DMS153 treated with DMSO at 0.1 percent for 48 hours (cell line): ENCODE data around the gene TBX3.
A peak's percentile ranks its signal among the peaks of the same experiment; 100 is the strongest.

Experiments used
- DNase-seq: peaks from one replicate; lab custom pipeline; 2025; ENCODE audit not compliant: unreplicated experiment; lab: John Stamatoyannopoulos, UW

TBX3 gene

DNA sequence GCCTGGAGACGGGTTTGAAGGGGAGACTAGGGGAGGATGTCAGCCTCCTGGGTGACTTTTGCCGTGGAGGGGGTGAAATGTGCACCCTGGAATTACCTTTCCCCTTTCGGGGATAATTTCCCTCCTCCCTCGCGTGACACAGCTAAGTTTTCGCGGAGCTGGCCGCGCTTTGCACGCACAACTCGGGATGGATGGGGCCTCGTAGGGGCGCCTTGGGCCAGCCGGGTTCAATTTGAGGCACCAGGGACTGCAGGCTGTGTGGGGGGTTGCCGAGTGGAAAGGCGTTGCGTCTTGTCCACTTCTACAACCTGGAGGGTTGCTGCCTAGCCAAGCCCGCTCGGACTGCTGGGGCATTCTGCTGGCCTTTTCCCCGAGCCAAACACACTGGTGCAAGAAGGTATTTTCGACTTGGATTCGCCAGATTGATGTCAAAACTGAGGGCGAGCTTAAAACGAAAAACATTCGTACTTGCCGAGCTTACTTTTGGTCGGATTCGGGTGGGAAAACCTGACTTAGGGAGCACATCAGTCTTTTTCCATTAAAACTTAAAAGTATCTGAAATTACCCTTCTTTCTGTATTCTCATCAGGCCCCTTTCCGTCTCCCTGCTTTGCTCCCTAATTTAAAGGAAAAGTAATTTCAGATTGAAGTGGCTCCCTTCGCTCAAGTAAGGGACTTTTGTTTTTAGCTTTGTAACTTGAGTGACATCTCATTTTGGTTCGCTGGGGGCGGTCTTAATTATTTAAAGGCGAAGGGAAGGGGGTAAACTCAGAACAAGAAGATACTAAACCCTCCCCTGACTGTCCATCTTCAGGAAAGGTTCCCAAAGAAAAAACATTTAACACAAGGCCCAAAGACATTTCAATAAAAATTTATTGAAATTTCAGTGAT is 14.3 kb downstream of the TBX3 start:
- no peak for DNase-seq

DNA sequence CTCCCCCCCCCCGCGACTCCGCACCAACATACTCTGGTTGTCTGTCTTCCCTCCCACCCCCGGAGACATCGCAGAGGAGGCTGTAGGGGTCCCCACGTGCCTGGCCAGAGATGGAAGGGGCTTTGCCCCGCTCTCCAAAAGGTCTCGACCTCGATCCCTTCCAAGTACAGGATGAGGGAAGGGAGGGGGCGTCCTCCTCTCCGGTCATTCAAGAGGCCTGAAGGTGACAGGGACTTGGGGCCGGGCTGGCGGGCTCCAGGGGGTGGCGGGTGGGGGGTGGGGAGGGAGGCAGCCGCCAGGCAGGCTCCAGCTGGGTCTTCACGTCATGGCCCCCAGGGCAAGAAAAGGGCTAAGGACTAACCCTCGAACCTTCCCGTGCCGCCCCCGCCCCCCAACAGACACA is 15.1 kb downstream of the TBX3 start:
- no peak for DNase-seq

DNA sequence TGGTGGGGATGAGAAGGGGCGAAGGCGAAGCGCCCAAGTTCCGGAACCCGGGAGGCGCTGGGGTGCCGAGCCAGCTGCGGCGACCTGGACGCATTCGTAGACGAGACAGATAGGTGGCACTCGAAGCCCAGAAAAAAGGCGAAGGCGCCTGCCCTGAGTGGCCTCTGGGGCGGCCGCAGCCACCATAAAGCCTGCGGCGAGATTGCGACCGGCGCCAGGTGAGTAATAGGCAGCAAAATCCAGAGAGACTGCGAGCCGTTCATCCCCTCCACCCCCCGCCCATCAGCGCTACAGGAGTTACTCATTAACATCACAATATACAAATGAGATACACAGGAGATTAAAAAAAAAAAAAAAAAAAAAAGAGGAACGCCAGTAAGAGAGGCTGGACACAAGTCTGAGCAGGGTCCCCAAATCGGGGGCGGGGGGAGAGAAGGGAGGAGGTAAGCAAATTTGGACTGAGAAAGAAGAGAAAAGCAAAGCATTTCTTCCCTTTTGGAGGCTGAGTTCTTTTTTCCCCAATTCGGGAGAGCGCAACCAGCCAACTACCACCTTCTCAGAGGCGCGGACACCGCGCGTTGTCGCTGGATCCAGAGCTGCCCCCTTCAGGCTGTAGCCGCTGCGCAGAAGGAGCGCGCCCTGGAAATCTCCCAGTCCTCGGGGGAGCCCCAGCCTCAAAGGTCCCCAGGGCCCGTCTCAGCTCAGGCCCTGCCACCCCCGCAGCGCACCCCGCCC is 15.7 kb downstream of the TBX3 start:
- peak; percentile 85 for DNase-seq

DNA sequence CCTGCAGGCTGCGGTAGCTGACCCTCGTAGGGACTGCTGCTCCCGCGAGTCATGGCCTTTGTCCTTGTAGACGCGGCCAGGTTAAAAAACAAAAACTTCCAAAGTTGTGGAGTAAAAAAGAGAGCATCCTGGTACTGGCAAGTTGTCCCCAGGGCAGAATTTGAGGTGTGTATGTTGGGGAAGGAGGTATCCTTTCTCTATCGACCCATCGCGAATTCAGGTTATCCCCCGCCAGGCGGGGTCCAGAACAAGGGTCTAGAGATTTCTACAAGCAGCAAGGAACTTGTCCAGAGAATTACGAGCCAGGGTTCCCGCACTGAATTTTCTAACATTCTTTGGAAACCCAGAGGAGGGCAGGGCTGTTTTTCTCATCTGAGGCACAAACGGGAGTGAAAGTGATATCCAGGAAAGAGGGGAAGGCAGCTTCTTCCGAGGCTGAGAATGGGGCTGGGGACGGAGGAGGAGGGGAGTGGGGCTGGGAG is 16.3 kb downstream of the TBX3 start:
- no peak for DNase-seq

DNA sequence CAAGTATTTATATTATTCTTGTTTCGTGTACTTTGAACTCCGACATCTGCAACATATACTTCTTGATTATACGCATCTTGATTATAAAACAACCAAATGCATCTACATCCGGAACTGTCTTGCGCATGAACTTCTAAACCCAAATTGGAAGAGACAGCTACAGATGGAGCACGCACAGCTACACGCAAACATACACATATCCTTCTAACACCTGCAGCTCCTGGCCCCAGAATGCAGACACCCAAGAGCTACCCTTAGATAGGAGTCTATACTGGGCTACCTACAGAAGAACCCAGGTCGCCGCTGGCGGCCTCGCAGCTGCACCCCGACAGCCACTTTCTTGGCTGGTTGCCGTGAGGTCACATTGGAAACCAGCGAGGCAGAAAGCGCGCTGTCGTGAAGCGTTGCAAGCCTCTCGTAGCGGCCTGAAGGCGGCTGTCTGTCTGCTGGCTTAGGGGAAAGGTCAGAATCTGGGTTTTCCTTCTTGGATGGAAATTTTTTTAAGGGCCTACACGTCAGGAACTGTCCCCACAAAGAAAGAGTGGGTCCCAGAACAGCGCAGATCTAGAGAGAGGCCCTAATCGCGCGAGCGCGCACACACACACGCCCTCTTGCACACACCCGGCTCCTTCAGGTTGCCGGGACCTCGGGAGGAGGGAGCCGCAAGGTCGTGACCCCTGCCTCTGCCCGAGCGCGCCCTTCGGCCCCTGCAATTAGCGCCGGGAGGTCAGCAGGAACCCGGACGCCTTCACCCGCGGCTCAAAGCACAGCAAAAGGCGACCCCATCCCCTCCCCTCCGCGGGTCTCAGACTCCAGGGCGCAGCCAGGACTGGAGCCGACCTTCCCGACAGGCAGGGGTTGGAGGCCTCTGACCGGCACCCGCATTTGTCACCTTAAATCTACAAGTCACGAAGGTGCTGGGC is 17.0 kb downstream of the TBX3 start:
- DNase-seq: no peak

DNA sequence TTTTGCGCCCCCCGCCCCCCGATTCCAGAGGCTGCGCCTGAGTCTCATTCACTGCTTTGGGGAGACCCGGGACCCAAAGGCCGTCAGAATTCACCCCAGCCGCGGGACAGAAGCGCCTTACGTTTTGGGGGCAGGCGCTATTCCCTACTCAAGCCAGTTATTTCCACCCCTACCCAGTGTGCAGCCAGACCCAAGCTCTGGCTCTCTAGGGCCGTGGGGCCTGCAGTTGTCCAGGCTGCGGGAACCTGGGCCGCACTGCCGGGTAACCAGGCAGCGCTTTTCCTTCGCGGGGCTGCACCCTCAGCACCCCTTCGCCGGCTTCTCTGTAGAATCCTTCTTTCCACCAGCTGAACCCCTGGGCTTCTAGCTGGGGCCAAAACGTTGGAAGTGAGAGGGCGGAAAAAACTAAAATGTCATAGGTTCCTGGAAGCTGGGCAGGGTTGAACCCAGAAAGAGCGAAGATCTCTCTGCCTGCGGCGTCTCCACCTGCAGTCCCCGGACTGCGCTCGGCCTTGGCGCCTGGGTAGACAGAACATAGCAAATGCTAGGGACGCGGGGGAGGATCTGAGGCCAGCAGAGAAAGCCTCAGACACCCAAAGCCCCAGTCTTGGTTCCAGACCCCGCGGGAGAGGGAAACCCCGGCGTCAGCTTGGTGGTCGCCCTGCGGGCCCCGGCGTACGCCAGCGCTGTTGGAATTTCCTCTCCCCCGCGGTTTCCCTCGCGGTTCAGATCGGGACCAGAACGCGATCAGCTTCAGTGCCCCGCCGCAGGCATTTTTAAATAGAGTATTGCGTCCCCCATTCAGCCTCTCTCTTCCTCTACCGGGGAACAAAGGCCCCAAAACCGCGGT is 18.3 kb downstream of the TBX3 start:
- DNase-seq: no peak

DNA sequence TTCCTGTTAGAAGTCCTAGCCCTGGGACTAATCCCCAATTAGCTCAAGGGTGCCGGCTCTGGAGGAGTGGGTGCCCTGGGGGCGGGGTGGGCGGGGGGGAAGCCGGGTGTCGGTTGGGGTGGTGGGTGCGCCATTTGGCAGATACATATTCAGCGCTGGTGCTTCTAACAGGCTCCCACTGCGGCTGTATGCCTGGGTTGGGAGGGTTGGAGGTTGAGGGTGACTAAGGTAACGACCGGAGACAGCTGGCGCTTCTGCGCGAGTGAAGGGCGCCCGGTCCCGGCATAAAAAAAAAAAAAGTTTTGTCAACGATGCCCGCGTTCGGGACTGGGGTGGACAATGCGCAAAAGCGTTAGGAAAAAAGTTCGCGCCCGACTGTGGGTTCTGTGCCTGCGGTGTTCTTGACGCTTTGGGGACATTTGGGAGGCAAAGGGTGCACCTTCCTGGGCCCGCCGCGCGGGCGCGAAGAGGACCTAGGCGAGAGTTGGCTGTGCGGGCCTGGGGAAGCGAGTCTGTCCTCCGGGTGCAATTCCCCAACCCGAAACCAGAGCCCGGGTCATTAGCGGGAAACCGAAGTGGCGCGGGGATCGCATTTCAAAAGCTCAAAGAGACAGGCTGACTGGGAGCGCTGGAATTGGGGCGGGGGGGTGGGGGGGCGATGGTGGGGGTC is 19.2 kb downstream of the TBX3 start:
- no peak for DNase-seq

DNA sequence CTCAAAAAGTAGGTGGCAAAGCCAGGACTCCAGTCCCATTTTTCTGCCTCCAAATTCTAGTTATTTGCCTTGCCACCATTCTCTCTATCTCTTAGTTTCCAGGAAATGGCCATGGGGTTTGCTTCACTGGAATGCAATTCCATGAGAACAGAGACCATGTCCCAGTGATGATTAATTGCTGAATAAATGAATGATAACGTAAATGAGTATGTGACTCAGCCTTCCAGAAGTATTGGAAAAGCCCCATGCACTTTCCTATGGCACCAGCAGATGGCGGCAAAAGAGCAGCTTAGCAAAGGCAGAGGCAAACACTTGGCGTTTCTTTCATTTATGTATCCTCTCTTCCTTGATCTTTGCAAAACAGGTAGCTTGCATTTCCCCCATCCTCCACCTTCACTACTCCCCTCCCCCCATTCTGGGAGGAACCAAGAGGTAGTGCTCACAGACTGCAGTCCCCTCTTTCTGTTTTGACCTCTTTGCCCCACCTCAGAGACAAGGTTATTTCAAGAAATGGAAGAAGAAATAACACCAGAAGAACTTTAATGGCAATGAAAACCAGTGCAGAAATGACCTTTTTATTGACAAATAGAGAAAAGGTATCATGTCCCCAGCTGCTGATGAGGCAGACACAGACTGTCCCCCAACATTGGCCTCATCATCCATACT is 21.3 kb downstream of the TBX3 start:
- peak; percentile 75 for DNase-seq

DNA sequence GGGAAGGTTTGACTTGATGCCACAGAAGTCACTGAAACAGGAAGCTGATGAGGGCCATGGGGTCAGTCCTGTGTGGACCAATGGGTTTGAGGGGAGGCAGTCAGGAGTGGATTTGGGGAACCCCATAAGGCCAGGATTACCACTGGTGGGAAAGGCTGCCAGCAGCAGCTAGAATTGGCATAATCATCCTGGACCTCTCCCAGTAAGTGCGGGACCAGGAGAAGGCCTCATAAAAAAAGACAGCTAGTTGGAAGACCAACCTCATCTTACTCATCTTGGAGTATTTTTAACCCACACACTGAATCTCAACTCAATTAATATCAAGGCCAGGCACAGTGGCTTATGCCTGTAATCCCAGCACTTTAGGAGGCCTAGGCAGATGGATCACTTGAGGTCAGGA is 22.7 kb downstream of the TBX3 start:
- no peak for DNase-seq

DNA sequence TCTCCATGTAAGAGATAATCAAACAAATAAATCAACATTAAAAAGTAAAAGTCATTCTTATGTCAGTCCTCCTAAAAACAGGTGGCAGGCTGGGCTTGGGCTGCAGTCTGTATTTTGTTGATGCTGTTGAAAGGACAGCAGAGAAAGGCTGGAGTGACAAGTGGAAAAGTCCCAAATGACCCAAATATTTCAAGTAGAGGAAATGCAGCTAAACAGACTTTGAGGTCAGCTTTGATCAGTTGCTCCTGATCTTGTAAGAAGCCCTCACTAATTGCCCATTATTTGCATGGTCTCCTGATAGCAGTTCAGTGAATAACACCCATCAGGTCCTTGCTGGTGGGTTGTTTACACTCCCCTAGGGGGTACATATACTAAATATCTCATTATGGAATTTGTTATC is 24.9 kb downstream of the TBX3 start:
- DNase-seq: no peak

DNA sequence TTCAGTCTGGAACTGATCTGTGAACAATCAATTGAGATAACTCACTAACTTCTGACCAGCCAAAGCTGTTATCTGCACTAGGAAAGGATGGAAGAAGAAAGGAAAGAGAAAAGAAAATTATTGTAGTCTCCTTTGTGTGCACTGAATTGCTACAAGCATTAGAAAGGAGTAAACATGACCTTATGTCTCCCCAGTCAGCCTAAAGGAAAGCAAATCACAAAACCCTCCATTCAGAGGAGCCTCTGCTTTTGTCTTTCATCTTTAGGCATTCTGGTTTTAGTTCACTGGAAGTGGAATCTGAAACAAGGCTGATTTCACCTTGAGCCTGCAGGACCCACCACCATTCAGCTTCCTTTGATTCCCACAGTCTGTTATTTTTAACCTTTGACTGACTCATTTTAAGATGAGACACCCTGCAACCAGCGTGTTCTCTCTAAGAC is 26.0 kb downstream of the TBX3 start:
- DNase-seq: no peak

DNA sequence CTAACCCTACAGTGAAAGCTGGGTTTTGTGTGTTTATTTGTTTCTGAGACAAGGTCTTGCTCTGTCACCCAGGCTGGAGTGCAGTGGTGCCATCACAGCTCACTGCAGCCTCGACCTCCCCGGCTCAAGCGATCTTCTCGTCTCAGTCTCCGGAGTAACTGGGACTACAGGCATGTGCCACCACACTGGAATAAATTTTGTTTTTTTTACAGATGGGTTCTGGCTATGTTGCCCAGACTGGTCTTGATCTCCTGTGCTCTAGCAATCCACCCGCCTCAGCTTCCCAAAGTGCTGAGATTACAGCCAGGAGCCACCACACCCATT is 26.4 kb downstream of the TBX3 start:
- DNase-seq: no peak

DNA sequence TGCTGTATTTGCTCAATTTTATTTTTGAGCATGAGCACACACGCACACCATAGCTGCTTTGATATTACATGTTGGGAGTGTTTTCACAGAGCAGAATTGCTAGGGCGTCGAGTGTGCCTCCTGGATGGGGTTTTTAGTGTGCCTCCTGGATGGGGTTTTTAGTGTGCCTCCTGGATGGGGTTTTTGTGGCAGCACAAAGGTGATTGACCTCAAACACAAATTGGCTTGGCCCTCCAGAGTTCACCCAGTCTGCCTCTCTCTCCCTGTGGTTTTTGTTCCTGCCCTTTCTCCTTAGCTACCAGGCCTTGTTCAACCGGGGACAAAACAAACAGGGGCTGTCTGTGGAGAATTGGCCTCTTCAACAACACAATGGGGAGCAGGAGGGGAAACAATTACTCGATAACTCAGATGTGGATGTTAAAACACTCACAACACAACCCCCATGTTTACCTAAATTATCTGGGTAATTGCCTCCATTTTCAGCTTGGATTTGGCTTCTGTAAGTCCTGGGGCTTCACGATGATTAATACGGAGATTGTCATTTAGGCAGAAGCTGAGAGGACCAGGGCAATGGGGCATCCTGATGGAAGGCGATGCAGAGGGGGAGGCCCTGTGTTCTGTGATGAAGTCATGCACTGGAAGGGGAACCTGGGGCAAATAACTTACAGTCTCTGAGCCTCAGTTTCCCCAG is 26.9 kb downstream of the TBX3 start:
- peak; percentile 74 for DNase-seq

DNA sequence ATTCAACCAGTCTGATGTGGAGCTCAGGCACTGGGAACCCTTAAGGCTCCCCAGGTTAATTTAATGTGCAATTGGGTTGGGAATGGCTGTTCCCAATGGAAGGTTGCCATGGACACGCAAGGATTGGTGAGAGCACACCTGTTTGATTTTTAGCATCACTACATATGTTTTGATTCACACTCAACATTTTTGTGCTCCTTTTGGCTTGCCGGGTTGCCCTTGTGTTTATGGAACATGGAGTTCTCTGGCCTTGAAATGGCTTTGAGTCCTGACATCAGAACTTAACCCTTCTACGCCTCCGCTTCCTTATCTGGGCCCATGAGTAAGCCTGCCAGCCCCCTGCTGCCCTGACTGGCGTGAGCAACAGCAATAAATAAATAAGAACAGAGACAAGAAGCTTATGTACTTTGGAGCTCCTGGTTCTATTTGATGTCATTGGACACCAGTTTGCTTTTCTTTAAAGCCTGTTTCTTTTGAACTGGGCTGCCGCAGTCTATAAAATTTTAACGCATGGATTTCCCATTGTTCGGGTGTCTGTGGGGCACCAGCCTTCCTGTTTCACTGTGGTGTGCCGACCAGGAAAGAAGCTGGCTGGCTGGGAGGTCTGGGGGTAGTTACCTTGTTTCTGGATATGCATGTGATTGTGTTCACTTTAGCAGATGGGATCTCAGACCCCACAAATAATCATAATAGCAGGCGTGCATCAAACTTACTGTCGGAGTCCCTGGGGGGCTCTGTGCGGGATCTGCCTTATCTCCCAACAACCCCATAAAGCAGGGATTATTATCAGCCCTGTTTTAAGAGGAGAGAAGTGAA is 27.8 kb downstream of the TBX3 start:
- DNase-seq: peak; percentile 50

DNA sequence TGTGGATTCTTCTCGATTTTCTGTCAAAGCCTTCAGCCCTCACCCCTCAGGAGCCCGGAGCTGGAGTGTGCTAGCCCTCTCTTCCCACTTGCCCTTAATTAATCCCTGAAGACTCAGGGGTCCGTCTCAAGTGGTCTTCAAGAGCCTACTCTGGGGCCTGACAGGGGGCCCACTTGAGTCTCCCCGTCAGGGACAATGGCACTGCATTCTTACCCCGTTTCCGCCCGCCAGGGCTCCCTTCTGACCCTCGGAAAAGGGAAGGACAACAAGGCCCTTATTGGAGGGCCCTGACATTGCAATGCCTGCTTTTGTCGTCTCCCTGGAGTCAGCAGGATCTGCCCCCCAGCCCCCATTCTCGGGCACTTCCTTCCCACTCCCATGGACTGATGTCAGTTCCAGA is 34.4 kb downstream of the TBX3 start:
- DNase-seq: no peak

DNA sequence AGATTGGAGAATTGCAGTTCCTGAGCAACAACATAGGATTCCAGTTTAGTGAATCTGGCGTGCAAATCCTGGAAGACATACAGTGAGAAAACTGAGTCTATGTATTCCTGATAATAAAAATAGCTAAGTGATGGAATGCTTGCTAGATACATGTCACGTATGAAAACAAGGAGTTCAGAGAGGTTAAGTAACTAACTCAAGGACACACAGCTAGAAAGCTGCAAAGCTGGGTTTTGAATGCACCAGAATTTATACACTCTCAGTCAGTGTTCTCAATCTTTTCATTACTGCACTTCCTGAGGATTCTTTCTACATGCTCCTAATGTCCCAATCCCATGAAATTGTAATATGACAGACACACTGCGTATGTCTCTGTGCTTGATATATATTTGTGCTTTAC is 35.3 kb downstream of the TBX3 start:
- DNase-seq: no peak

DNA sequence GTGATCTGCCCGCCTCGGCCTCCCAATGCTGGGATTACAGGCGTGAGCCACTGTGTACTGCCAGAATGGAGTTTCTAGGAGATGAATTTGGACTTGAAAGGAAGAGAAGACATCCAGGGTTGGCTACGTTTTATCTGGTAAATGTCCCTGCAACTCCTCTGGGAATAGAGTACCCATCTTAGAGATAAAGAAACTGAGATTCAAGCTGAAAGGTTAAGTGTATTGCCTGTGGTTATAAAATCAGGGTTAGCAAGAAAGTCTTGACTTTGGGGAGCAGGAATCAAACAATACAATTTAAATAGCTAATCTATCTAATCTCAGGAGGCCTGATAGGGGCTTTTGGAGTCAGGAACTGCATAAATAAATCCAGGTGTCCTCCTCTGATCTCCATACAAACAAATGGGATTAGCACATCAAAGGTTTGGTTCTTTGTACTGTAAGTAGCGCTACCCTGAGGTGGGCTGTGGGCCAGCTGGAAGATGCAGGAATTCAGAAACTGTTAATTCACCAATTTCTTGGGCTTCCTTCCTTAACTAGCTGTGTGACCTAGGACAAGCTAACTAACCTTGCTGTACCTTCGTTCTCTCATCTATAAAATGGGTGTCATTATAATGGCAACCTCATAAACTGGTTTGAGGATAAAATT is 45.1 kb downstream of the TBX3 start:
- DNase-seq: no peak
